NB4 (cell line): ENCODE data around the gene CDK15.

ENCODE experiments used
- DNase-seq: peaks from one replicate; pipeline ENCODE4 v3.0.0; 2010; ENCODE audit warnings: low read depth
- H3K4me3 ChIP-seq: one replicate; pipeline ENCODE4 v1.5.1; 2011; ENCODE audit warnings: mild to moderate bottlenecking, low read depth, low read length, moderate library complexity
- CTCF ChIP-seq: IDR thresholded peaks from one replicate; pipeline ENCODE4 v1.5.1; 2012; ENCODE audit warnings: low read depth, low read length
- MYC ChIP-seq: IDR thresholded peaks from 2 replicates; pipeline ENCODE4 v1.6.1; 2011; ENCODE audit warnings: low read depth, low read length
- POLR2A ChIP-seq: IDR thresholded peaks from 2 replicates; pipeline ENCODE4 v1.6.1; 2011; ENCODE audit warnings: mild to moderate bottlenecking; ENCODE audit not compliant: insufficient read length; ENCODE audit errors: extremely low read depth
- TF ChIP-seq, protein P1 (sequence below): IDR thresholded peaks from 2 replicates; pipeline ENCODE4 v1.6.1; 2011; ENCODE audit warnings: low read depth, low read length

CDK15 gene

DNA sequence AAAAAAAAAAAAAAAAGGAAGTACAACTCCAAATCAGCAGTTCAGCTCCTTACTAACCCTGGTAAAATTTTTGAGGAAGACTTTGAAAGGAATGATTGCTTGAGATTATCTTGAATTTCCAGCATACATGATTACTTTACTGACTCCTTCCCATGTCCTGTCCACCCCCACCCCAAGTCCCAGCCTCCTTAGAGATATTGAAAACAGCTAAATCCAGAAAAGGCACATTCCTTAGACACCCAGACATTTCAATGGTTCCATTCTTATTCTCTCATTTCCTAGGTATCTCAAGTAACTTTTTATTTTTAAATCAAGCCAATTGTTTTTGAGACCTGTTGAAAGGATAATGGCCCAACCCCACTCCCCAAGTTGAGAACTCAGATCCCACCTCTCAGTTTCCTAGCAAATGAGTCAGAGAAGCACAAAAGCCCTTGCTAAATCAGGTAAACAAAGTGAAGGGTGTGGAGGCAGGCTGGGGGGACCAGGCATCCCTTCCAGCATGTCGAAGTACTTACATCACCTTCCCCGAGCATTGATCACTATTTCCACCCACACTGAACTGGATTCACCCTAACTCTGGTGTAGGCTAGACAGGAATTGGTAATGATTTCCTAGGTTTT lies 131.9 kb downstream of the CDK15 start:
- DNase-seq, result no peak
- H3K4me3 ChIP-seq, result no peak overlapping the region
- TF ChIP-seq CTCF, result no peak

- H3K4me3 ChIP-seq, result no peak overlapping the region
- TF ChIP-seq CTCF, result no peak
- TF ChIP-seq POLR2A, result no peak
- TF ChIP-seq MYC, result no peak
- TF ChIP-seq, protein P1, sequence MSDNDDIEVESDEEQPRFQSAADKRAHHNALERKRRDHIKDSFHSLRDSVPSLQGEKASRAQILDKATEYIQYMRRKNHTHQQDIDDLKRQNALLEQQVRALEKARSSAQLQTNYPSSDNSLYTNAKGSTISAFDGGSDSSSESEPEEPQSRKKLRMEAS, result no peak
- DNase-seq, result no peak
These were observed 132.4 kb downstream of the CDK15 start for GRCh38 chr2:201938781-201939180.

- no peak for DNase-seq
- TF ChIP-seq, protein P1, result no peak
- TF ChIP-seq CTCF (no peak), MYC (no peak), POLR2A (no peak)
- H3K4me3 ChIP-seq, result no peak overlapping the region
These were observed 133.2 kb downstream of the CDK15 start for GRCh38 chr2:201939453-201939941.

DNA sequence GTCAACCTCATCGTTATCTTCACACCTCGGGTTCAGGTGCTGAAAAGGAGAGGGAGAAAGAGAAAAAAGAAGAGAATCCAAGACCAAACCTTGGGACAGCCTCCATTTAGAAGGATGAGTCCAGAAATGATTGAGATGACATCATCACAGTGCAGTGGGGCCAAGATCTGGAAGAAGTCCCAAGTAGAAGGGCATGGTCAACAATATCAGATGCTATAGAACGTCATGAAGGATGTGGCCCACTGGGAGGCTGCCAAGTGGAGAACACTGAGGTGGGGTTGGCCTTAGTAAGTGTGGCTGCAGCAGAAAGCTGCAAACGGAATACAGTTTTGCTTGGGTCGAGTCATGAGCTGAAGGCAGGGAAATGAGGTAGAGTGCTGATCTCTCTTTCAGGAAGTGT lies 136.2 kb downstream of the CDK15 start:
- no peak overlapping the region for H3K4me3 ChIP-seq
- no peak for DNase-seq

More for the DNA sequence above, 136.2 kb downstream of the CDK15 start:
- TF ChIP-seq CTCF (no peak), POLR2A (no peak), MYC (no peak)
- TF ChIP-seq, protein P1, result no peak
